Liver (tissue), 9 donors: ENCODE measurements around the gene FSD1L. TPM values are rescaled to one million over a fixed set of nuclear protein-coding genes. Genes with fewer than 3 reads are reported as not detected.

Source experiments
- DNase-seq: peaks from one replicate; pipeline ENCODE4 v3.0.0-alpha.2; 2017; ENCODE audit warnings: low spot score
- H3K27ac ChIP-seq, 2 donors: one replicate each; pipeline ENCODE4 v1.7.0; 2013; ENCODE audit warnings: inconsistent platforms in 2 of 2, low read length in 2 of 2, control low read depth in 1 of 2, low read depth in 1 of 2, mild to moderate bottlenecking in 1 of 2
- H3K27me3 ChIP-seq, 4 donors: one replicate each; pipeline versions ENCODE4 v1.6.1 to v1.7.0; 2013; ENCODE audit warnings: low read length in 3 of 4, inconsistent platforms in 1 of 4, mild to moderate bottlenecking in 1 of 4, moderate library complexity in 1 of 4; ENCODE audit not compliant: control insufficient read depth in 4 of 4, insufficient read depth in 4 of 4
- H3K36me3 ChIP-seq, 4 donors: one replicate each; pipeline versions ENCODE4 v1.6.1 to v1.7.0; 2013; ENCODE audit warnings: low read length in 3 of 4, mild to moderate bottlenecking in 3 of 4, low read depth in 1 of 4, moderate library complexity in 1 of 4; ENCODE audit not compliant: control insufficient read depth in 4 of 4, insufficient read depth in 3 of 4
- H3K4me1 ChIP-seq, 4 donors: one replicate each; pipeline versions ENCODE4 v1.6.1 to v1.7.0; 2013; ENCODE audit warnings: low read length in 3 of 4, mild to moderate bottlenecking in 3 of 4, moderate library complexity in 1 of 4; ENCODE audit not compliant: control insufficient read depth in 4 of 4, insufficient read depth in 4 of 4
- H3K4me3 ChIP-seq, 3 donors: one replicate each; pipeline versions ENCODE4 v1.6.1 to v1.7.0; 2013; ENCODE audit warnings: low read length in 3 of 3, control low read depth in 1 of 3, low read depth in 1 of 3, mild to moderate bottlenecking in 1 of 3
- H3K9ac ChIP-seq, 2 donors: one replicate each; pipeline ENCODE4 v1.7.0; 2013; ENCODE audit warnings: low read length in 2 of 2, mild to moderate bottlenecking in 2 of 2, moderate library complexity in 2 of 2, control low read depth in 1 of 2, low read depth in 1 of 2
- H3K9me3 ChIP-seq, 4 donors: one replicate each; pipeline versions ENCODE4 v1.6.1 to v1.7.0; 2013; ENCODE audit warnings: low read length in 3 of 4; ENCODE audit not compliant: control insufficient read depth in 4 of 4
- ATF3 ChIP-seq: IDR thresholded peaks from 2 replicates; pipeline ENCODE4 v1.6.1; 2016; ENCODE audit warnings: antibody characterized with exemption
- CTCF ChIP-seq: fragments of 150-350 bp; IDR thresholded peaks from 2 replicates; pipeline ENCODE4 v1.5.1; 2017; ENCODE audit warnings: improper control_type of control experiment, low read depth, low read length; ENCODE audit not compliant: missing input control
- EGR1 ChIP-seq, 2 donors: IDR thresholded peaks; 2 replicates each; pipeline ENCODE4 v1.6.1; 2016 to 2018; ENCODE audit warnings: antibody characterized with exemption in 2 of 2, low read depth in 2 of 2
- FOXA1 ChIP-seq: IDR thresholded peaks from 2 replicates; pipeline ENCODE4 v1.6.1; 2016; ENCODE audit warnings: antibody characterized with exemption
- FOXA2 ChIP-seq: IDR thresholded peaks from 2 replicates; pipeline ENCODE4 v1.6.1; 2016; ENCODE audit warnings: antibody characterized with exemption
- GABPA ChIP-seq, 2 donors: IDR thresholded peaks in 1 of 2; conservative IDR thresholded peaks in 1 of 2; 2 replicates each; pipeline ENCODE4 v1.6.1; 2016; ENCODE audit warnings: antibody characterized with exemption in 2 of 2, mild to moderate bottlenecking in 1 of 2, moderate library complexity in 1 of 2
- HNF4A ChIP-seq, 2 donors: conservative IDR thresholded peaks; 2 replicates each; pipeline ENCODE4 v1.6.1; 2016; ENCODE audit warnings: antibody characterized with exemption in 2 of 2, mild to moderate bottlenecking in 2 of 2
- HNF4G ChIP-seq: IDR thresholded peaks from 2 replicates; pipeline ENCODE4 v1.6.1; 2016; ENCODE audit warnings: antibody characterized with exemption
- JUND ChIP-seq, 2 donors: IDR thresholded peaks; 2 replicates each; pipeline ENCODE4 v1.6.1; 2016; ENCODE audit warnings: antibody characterized with exemption in 2 of 2
- MAX ChIP-seq: IDR thresholded peaks from 2 replicates; pipeline ENCODE4 v1.6.1; 2016; ENCODE audit warnings: antibody characterized with exemption
- NR2F2 ChIP-seq: IDR thresholded peaks from 2 replicates; pipeline ENCODE4 v1.6.1; 2016; ENCODE audit warnings: antibody characterized with exemption
- RAD21 ChIP-seq, 2 donors: IDR thresholded peaks; 2 replicates each; pipeline ENCODE4 v1.6.1; 2016; ENCODE audit warnings: antibody characterized with exemption in 2 of 2, mild to moderate bottlenecking in 2 of 2
- REST ChIP-seq: IDR thresholded peaks from 2 replicates; pipeline ENCODE4 v1.6.1; 2016; ENCODE audit warnings: antibody characterized with exemption, mild to moderate bottlenecking
- SP1 ChIP-seq: IDR thresholded peaks from 2 replicates; pipeline ENCODE4 v1.6.1; 2018; ENCODE audit warnings: antibody characterized with exemption, mild to moderate bottlenecking
- TAF1 ChIP-seq: conservative IDR thresholded peaks from 2 replicates; pipeline ENCODE4 v1.6.1; 2016; ENCODE audit warnings: antibody characterized with exemption, mild to moderate bottlenecking
- ZBTB33 ChIP-seq: IDR thresholded peaks from 2 replicates; pipeline ENCODE4 v1.6.1; 2016; ENCODE audit warnings: antibody characterized with exemption
- WGBS: extraction: QIAGEN DNeasy Blood & Tissue Kit; methylation state at CpG from one replicate; pipeline ENCODE4 v1.1.7; 2013; 5-methylcytosine and 5-hydroxymethylcytosine counted together
- polyA plus RNA-seq, 2 donors: library from polyadenylated mRNA; stranded (reverse) in 1 of 2; unstranded in 1 of 2; fragments of 200-250 nt in 1 of 2; fragments of >200 nt in 1 of 2; fragmentation: Nextera tagmentation in 1 of 2; extraction: Ambion mirVana in 1 of 2; gene quantifications; one replicate each; pipeline versions ENCODE4 v1.2.1 to v1.2.3, GENCODE V29; 2013 to 2015
- total RNA-seq, 2 donors: library from RNA; depleted of rRNA; stranded (reverse); fragments of >200 nt; gene quantifications; one replicate each; pipeline ENCODE4 v1.2.3, GENCODE V29; 2014
- donor health status: healthy.
- donor health status: healthy.
- donor health status: healthy.
- donor health status: healthy.
- donor health status: healthy.

The FSD1L gene
- total and polyA plus RNA-seq, 4 donors: 0.38 to 3.6 (median 1.9) TPM

- TF ChIP-seq CTCF (no peak), EGR1 (IDR thresholded peaks at IDR 0.05; ENCODE audit: low read depth in 2 of 2) (no peak)
Measured at GRCh38 chr9:105497704-105498103, 49.9 kb downstream of the FSD1L start (continued).

- no peak overlapping the region for H3K27ac ChIP-seq
- WGBS: 81% methylated on average over 2 of the region's 2 CpGs
- no peaks in the 10 kb centered on the region for H3K4me1 ChIP-seq
- no peak for TF ChIP-seq MAX
- TF ChIP-seq ZBTB33: no peak
- no peak for TF ChIP-seq REST
- TF ChIP-seq GABPA (IDR thresholded peaks at IDR 0.05 in 1 of 2, conservative IDR thresholded peaks at IDR 0.05 in 1 of 2): no peak
- no peak for TF ChIP-seq TAF1
- TF ChIP-seq CTCF: no peak
- TF ChIP-seq RAD21 (IDR thresholded peaks at IDR 0.05): no peak
- no peak for TF ChIP-seq NR2F2
- no peak for TF ChIP-seq FOXA2
- no peak for TF ChIP-seq JUND (IDR thresholded peaks at IDR 0.05)
- TF ChIP-seq ATF3: no peak
- TF ChIP-seq FOXA1: no peak
- TF ChIP-seq HNF4A (conservative IDR thresholded peaks at IDR 0.05): no peak
- TF ChIP-seq HNF4G: no peak
- no peak for TF ChIP-seq EGR1 (IDR thresholded peaks at IDR 0.05; ENCODE audit: low read depth in 2 of 2)
- TF ChIP-seq SP1: no peak
- no peak for DNase-seq
- no peak overlapping the region for H3K9ac ChIP-seq
- H3K36me3 ChIP-seq: no peaks in the 10 kb centered on the region
- no peaks in the 10 kb centered on the region for H3K27me3 ChIP-seq
- H3K9me3 ChIP-seq: no peaks in the 10 kb centered on the region
- H3K4me3 ChIP-seq: no peak overlapping the region
Measured at GRCh38 chr9:105500108-105500766, 52.4 kb downstream of the FSD1L start.
